ENCODE measurements around the gene LRRC8B.
"Not testable (repeated sequence)": the region's sequence is repeated elsewhere in the genome, so short reads cannot be mapped to it uniquely, and the experiment has no call there.

Gene LRRC8B

GRCh38 chr1:89525169-89525855, 683 bp downstream of the LRRC8B start:
- peak; percentile 2 to 5 for ATAC-seq

GRCh38 chr1:89527256-89527655, 2.6 kb downstream of the LRRC8B start:
- no peak for ATAC-seq

- ATAC-seq: no peak
Measured at GRCh38 chr1:89527750-89528381, 3.2 kb downstream of the LRRC8B start.

GRCh38 chr1:89528382-89528780, 3.8 kb downstream of the LRRC8B start:
- no peak for ATAC-seq

DNA sequence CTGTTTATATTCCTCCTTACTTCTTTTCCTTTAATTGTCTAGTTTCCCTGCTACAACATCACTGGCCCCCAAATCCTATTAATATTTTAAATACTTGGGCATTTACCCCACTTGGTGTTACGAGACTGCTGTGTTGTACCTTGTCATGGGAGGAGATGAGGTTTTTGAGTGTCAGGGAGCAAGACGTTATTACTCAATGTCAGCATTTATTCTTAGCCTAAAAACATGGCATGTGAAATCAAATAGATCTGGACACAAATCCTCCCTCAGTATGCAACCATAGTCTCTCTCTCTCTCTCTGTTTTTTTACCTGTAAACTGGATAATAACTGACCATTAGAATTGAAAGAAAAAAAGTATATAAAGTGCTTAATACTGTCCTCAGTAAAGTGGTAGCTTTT, 4.6 kb downstream of the LRRC8B start:
- no peak for ATAC-seq

DNA sequence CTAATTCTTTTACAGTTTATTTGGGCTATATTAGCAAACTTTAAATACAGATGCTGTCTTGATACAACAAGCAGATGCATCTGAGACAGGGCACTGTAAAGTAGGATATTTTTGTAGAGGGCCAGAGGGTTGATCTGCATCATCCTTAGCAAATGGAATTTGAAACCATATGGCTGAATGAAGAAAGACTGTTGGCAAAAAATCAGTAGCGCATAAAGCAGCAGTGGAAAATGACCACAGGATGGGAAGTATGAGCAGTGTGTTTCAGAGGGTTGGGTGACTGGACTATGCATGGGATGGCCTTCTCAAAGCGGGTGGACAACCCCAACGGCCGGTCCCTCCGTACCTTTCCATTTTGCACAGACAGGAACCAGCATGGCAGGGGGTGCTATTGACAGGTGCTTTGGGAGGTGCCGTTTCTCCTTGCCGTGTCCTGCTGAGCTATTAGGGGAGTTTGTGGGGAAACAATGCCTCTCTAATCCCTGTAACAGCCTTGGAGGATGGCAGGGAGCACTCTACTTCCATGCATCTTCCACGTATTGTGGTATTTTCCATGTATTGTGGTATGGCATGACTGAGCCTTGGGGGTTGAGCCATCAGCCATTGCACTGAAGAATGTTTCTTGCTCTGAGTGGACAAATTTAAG, 5.9 kb downstream of the LRRC8B start:
- ATAC-seq: no peak

DNA sequence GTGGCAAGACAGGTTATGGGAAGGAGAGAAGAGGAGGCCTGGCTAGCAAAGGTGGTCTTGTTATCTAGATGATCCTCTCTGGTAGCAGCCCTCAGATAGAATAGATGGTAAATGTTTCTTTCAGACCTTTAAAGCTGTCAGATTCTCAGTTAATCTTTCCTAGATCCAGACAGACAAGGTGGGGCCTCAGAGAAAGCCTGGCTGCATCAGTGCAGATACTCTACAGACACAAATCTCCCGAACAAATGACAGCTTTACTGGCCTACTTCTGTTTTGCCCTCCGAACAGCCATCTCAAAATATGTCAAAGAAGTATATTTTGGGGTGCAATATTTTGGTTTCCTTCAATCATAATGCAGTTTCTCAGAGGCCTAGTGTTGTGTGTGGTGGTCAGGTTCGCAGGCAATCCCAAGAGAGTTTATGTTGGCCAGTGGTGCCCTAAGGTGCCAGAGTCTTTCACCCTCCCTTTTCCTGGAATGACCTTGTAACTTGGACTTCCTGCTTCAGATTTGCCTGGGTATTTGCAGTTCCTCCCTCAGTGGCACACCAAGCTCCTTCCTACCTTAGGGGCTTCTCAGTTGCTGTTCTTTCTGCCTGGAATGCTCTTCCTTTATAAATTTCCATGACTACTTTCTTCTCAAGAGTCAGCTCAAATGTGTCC, 7.0 kb downstream of the LRRC8B start:
- ATAC-seq: no peak

DNA sequence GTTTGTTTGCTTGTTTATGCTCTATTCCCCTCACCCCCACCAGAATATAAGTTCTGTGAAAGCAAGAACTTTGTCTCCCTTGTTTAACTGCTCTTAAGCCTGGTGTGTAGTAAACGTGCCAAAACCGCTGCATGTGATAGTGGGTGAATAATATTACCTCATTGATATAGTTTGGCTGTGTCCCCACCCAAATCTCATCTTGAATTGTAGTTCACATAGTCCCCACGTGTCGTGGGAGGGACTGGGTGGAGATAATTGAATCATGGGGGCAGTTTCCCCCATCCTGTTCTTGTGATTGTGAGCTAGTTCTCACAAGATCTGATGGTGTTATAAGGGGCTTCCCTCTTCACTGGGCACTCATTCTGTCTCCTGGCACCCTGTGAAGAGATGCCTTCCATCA, 7.6 kb downstream of the LRRC8B start:
- no peak for ATAC-seq

GRCh38 chr1:89532866-89533265, 8.2 kb downstream of the LRRC8B start:
- ATAC-seq: no peak

- no peak for ATAC-seq
Measured at GRCh38 chr1:89535537-89535936, 10.9 kb downstream of the LRRC8B start.

DNA sequence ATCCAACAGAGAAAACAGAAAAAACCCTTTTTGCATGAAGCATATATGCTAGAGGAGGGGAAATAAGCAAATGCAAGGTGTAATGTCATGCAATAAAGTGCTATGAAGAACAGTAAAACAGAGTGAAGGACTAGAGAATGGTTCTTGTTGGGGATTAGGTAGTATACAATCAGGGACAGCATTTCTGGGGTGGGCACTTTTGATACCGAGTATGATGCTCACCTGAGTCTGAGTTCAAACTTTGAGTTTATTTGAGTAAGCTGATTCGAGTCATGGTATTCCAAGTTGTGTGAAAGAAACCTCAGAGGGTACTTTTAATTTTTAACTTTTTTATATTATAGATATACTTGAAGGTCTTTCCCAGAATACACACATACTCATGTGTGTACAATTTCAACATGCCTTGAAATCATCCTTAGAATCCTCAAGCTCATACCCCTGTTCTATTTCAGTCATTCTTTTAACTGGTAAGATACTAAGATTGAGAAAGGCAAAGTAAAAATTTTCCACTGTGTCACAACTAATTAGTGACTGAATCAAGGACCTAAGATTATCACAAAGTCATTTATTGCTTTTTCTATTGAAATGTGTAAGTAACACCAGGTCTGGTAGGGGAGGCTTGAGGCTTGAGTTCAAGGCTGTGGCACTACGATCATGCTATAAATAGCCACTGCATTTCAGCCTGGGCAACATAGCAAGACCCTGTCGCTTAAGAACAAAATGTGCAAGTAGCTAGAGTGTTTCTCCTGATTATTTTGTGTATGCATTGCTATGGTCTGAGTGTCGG, 12.1 kb downstream of the LRRC8B start:
- peak; percentile 88 to 93 for ATAC-seq

DNA sequence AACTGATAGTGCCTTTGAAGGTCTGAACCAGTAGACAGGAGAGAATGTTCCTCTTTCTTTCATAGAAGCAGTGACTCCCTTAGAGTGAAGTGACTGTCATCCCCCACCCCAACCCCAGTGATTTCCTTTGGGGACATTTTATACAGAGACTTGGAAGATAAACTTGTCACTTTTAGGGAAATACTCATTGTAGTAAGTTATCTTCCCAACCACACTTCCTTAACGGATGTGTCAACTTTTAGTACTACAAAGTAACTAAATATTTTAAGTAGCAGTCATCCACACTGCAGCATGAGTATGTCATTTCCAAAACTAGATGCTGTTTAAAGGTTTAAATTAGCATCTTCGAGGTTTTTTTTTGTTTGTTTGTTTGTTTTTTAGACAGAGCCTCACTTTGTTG, 13.7 kb downstream of the LRRC8B start:
- ATAC-seq: no peak

DNA sequence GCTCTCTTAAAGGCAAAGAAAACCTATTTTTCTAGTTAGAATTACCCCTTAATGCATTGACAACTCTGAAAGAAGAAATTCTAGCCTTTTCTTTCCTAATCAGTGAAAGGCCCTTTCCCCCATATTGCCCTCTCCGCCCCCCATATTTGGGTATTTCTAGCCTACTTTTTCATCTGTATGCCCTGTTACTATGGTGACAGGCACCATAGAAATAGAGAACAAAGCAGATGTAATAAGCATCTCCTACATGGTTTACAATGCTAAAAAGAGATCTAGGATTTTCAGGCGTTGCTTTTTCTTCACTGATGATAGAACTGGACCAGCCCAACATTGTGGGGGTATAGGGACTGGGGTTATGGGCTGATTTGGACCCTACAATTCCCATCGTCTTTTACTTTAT, 14.5 kb downstream of the LRRC8B start:
- no peak for ATAC-seq

DNA sequence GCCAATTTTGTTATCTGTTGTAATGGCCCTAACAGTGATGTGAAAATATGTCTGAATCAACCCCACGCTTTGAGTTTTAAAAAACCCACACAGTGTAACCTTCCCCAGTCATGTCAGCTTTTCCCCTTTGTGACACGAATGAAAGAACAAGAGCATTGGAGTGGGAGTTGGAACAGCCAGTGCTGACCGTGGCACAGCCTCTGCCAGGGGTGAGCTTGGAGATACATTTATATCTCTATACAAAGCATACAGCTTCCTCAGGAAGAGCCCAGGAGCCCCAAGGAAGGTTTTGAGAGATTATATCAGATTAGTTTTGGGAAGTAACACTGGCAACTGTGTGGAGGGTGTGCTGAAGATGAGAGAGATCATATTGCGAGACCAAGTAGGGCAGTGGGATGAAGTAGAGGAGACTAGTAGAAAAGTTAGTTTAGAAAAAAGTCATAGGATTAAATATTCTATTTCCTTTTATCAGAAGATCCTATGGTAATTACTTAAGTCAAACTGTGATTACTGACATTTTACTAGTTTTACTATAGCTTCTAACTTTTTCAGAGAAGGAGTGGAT, 15.9 kb downstream of the LRRC8B start:
- peak in 1 of 2 donors; percentile 17 for ATAC-seq

DNA sequence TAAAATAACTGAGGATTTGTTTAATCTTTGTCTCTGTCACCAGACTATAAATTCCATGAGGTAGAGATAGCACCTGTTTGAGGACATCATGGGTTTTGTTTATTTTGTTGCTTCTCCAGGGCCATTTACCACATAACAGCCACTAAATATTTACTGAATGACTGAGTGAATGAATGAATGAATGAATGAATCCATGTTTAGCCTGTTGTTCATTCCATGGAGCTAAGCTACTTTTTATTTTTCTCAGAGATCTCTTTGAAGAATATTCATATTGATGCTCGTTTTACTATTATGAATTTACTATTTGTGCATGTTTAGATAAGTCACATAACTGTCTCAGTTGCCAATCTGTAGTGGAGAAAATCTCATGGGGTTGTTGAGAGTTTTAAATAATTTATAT, 17.7 kb downstream of the LRRC8B start:
- no peak for ATAC-seq

DNA sequence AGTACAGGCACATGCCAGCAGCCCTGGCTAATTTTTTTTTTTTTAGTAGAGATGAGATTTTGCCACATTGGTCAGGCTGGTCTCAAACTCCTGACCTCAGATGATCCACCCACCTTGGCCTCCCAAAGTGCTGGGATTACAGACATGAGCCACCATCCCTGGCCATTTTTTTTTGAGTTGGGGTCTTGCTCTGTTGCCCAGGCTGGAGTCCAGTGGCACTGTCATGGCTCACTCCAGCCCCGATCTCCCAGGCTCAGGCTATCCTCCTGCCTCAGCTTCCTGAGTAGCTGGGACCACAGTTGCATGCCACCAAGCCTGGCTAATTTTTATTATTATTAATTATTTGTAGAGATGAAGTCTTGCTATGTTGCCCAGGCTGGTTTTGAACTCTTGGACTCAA, 19.0 kb downstream of the LRRC8B start:
- ATAC-seq: not testable (repeated sequence)

DNA sequence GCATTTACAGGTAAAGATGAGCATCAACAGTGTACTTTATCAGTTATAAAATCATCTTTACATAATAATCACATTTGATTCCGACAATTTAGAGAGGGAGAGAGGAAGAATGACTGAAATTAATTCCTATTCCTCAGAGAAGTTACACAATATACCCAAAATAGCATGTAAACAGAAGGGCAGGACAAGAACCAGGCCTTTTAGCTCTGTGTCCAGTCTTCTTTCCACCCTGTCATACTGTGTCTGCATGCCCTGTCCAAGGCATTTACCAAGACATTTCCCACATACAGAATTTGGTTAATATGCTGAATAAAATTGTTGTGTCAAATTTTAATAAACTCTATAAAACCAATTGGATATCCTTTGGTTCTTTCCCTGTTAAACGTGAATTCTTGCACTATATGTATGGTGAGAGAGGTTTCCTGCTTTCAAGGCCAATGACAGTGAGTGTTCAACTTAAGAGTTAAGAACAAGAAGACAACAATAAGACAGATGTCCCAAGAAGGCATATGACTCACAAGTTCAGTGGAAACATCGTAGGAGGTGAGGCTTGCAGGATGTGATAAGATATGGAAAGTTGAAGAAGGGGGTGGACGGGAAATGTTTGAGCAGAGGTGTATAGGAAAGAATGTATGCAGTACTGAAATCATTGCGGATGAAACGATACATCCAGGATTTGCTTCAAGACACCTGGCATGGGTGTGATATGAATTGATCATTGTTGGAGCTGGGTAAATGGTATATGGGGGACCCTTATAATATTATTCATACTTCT, 20.8 kb downstream of the LRRC8B start:
- peak; percentile 75 to 76 for ATAC-seq

- peak; percentile 38 to 40 for ATAC-seq
Measured at GRCh38 chr1:89546082-89546889, 21.7 kb downstream of the LRRC8B start.

GRCh38 chr1:89546934-89547562, 22.4 kb downstream of the LRRC8B start:
- ATAC-seq: peak in 1 of 2 donors; percentile 32

DNA sequence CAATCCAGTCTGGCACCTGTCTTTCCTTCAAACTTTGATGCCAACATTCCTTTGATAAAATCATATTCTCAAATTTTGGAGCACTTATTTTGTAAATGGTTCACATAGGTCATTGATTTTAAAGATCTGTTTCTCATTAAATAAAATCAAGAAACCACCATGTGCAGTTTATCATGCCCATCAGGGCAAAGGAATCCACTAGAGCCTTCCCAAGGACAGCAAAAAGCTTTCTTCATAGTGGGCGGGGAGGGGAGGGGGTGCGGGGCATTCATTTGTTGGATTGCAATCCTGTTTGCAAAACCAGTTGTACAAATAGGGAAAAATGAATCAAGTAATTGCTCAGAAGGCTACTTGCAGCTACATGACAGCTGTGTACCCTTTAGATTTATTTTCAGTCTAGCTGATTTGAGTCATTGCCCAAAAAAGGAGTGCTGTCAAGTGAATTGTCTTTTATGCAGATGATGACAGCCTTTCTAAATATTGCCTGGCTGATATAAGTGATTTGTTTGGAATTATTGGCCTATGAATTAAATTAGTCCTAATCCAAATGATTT, 23.0 kb downstream of the LRRC8B start:
- ATAC-seq: peak; percentile 66 to 69
